ENCODE measurements around the gene MBD5. TPM values are rescaled to one million over a fixed set of nuclear protein-coding genes. Genes with fewer than 3 reads are reported as not detected.

Gene MBD5
- total RNA-seq, 1 donor from 2014 or later = 15.0 TPM

GRCh38 chr2:148338541-148338940 lies 317.6 kb downstream of the MBD5 start:
- DNase-seq (ENCODE audit: low read depth) = peak; percentile 13
- no peak overlapping the region for H3K4me3 ChIP-seq (ENCODE audit: low read depth, low read length)
- TF ChIP-seq CTCF (conservative IDR thresholded peaks at IDR 0.05; ENCODE audit: low read depth, low read length) = no peak

GRCh38 chr2:148342086-148342485 lies 321.2 kb downstream of the MBD5 start:
- DNase-seq (ENCODE audit: low read depth) = no peak
- H3K4me3 ChIP-seq (ENCODE audit: low read depth, low read length) = no peak overlapping the region
- no peak for TF ChIP-seq CTCF (conservative IDR thresholded peaks at IDR 0.05; ENCODE audit: low read depth, low read length)

GRCh38 chr2:148350199-148350598 lies 329.3 kb downstream of the MBD5 start:
- DNase-seq (ENCODE audit: low read depth) = no peak
- no peak overlapping the region for H3K4me3 ChIP-seq (ENCODE audit: low read depth, low read length)
- TF ChIP-seq CTCF (conservative IDR thresholded peaks at IDR 0.05; ENCODE audit: low read depth, low read length) = no peak

- no peak for DNase-seq (ENCODE audit: low read depth)
- TF ChIP-seq CTCF (conservative IDR thresholded peaks at IDR 0.05; ENCODE audit: low read depth, low read length) = no peak
- H3K4me3 ChIP-seq (ENCODE audit: low read depth, low read length) = no peak overlapping the region
Observed at GRCh38 chr2:148351437-148352143, 330.7 kb downstream of the MBD5 start.

GRCh38 chr2:148358375-148358774 lies 337.5 kb downstream of the MBD5 start:
- no peak for TF ChIP-seq CTCF (conservative IDR thresholded peaks at IDR 0.05; ENCODE audit: low read depth, low read length)
- no peak overlapping the region for H3K4me3 ChIP-seq (ENCODE audit: low read depth, low read length)
- no peak for DNase-seq (ENCODE audit: low read depth)

- no peak overlapping the region for H3K4me3 ChIP-seq (ENCODE audit: low read depth, low read length)
- DNase-seq (ENCODE audit: low read depth) = no peak
- TF ChIP-seq CTCF (conservative IDR thresholded peaks at IDR 0.05; ENCODE audit: low read depth, low read length) = no peak
Observed at GRCh38 chr2:148360662-148361061, 339.8 kb downstream of the MBD5 start.

- DNase-seq (ENCODE audit: low read depth) = no peak
- no peak overlapping the region for H3K4me3 ChIP-seq (ENCODE audit: low read depth, low read length)
- no peak for TF ChIP-seq CTCF (conservative IDR thresholded peaks at IDR 0.05; ENCODE audit: low read depth, low read length)
Observed at GRCh38 chr2:148362144-148362796, 341.4 kb downstream of the MBD5 start.
